K562 treated with DMSO at 1 percent for 4 hours (cell line): ENCODE measurements around the gene AADACL4. TPM values are rescaled to one million over a fixed set of nuclear protein-coding genes. Genes with fewer than 3 reads are reported as not detected.

Experiments
- total RNA-seq: library from RNA; unstranded; fragments of 300-600 nt; gene quantifications from 2 replicates; pipeline ENCODE4 v1.2.3, GENCODE V29; 2022; ENCODE audit not compliant: insufficient read depth

Gene AADACL4
- not detected in 2 replicates for total RNA-seq

DNA sequence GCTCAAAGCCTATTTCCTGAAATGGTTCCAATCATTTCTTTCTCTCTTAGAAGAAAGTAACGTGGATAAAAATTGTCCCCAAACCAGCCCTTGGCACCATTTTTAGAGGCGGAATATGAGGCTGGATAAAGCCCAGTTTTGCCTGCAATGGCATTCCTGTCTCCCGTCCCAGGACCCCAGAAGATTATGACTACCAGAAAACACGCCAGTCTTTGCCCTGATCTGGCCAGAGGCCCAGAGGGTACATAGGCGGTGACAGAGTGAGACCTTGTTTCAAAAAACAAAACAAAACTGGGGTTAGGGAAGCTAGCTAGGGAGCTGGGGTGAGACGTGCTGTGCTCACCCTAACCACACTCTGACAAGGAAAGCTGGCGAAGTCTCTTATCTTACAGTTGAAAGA lies at the start of gene AADACL4:
AADACL4 (plus strand) TSS at position 301 of the 400 bp plus-strand sequence. CDS start 462 bp downstream, outside the sequence.

DNA sequence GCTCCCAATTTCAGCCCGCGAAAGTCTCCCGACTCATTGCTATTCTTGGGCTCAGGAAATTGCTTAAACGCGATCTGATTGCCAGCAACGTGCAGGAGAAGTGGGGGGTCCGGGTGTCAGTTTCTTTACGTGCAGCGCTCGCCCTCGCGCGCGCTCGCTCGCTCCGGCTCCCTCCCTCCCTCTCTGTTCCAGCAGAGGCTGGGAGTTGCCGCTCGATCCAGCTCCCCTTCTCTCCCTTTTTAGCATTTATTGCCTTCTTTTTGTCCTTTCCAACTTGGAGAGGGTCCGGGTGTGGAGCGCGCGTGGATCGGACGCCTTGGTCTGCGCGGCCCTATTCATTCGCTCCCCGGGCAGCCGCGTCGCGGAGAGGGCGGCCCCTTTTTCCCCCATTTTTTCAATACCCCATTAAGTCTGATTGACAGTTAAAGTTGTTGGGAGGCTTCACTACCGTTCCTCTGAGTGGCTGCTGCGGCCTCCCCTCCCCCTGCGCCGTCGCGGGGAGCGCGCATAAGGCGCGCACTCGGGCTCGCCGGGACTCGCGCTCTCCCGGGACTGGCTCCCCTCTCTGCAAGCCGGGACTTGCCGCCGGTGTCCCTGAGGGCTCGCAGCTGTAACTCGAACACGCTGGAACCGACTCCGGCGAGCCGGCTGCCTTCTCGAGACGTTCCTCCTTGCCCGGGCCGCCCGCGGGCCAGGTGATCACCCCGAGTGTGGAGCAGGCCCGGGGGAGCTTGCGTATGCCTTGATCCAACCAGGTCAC lies 25.8 kb upstream of the AADACL4 start, which contains the start of gene DHRS3:
DHRS3 (minus strand) TSS at position 310 of the 760 bp plus-strand sequence. CDS start 862 bp downstream, outside the sequence.

DNA sequence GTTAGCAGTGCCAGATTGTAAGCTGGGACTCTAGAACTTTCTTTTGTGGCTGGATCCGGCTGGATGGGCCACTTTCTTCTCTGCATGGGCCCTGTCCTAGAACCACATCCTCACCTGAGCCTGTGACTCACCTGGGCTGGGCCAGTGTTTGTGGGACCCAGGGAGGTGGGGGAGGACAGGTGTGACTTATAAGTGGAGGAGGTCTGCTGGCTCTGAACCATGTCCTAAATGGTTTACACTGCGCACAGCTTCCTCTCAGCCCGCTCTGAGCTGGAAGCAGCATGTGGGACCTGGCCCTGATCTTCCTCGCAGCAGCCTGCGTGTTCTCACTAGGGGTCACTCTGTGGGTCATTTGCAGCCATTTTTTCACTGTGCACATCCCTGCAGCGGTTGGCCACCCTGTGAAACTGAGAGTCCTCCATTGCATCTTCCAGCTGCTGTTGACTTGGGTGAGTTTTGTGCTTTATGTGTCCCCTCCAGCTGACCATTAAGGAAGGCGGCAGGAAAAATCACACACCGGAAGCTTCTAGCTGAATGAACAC lies 72.1 kb downstream of the AADACL4 start, which contains the start of gene AADACL3:
AADACL3 (plus strand) TSS at position 215 of the 542 bp plus-strand sequence; CDS start at position 282, 67 bp downstream.

Other genes starting within 250 kb of the AADACL4 start
- gene DHRS3, start 25.9 kb upstream of the AADACL4 start, total RNA-seq, result 17.5 and 18.5 TPM in 2 replicates
- gene AADACL3, start 72.0 kb downstream of the AADACL4 start, total RNA-seq, result not detected in 2 replicates
- 0.21 and 0.44 TPM in 2 replicates for gene CFAP107, start 102.1 kb downstream of the AADACL4 start, total RNA-seq
- not detected in 2 replicates for gene PRAMEF12, start 129.7 kb downstream of the AADACL4 start, total RNA-seq
- gene PRAMEF1, start 147.3 kb downstream of the AADACL4 start, total RNA-seq, result not detected in 2 replicates
- gene PRAMEF11, start 187.3 kb downstream of the AADACL4 start, total RNA-seq, result not detected in 2 replicates
- gene HNRNPCL1, start 204.6 kb downstream of the AADACL4 start, total RNA-seq, result not detected in 2 replicates
- not detected in 2 replicates for gene PRAMEF2, start 213.0 kb downstream of the AADACL4 start, total RNA-seq
- not detected in 2 replicates for gene PRAMEF4, start 242.1 kb downstream of the AADACL4 start, total RNA-seq